ENCODE data around the gene MAST3. TPM values are rescaled to one million over a fixed set of nuclear protein-coding genes. Genes with fewer than 3 reads are reported as not detected.
"Not testable (repeated sequence)": the region's sequence is repeated elsewhere in the genome, so short reads cannot be mapped to it uniquely, and the experiment has no call there.

Gene MAST3
- polyA plus RNA-seq, 1 donor, result 6.3 TPM

DNA sequence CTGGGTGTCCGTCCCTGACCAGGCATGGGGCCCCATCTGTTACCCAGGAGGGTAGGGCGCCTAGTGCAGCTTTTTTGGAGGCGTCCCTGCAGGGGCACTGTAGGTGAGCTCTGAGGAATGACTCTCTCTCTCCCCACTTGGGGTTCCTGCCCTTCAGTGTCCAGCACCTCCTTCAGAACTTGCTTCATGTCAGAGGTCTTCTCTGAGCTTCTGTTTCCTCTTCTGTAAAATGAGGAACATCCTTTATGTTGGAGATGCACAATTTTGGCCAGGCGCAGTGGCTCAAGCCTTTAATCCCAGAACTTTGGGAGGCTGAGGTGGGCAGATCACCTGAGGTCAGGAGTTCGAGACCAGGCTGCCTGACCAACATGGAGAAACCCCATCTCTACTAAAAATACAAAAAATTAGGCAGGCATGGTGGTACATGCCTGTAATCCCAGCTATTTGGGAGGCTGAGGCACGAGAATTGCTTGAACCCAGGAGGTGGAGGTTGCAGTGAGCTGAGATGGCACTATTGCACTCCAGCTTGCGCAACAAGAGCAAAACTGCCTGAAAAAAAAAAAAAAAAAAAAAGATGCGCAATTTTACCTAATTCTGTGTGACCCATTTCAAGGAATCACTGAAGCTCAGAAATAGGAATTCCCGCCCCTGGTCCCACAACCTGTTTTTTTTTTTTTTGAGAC is 40.2 kb downstream of the MAST3 start:
- DNase-seq, result no peak

DNA sequence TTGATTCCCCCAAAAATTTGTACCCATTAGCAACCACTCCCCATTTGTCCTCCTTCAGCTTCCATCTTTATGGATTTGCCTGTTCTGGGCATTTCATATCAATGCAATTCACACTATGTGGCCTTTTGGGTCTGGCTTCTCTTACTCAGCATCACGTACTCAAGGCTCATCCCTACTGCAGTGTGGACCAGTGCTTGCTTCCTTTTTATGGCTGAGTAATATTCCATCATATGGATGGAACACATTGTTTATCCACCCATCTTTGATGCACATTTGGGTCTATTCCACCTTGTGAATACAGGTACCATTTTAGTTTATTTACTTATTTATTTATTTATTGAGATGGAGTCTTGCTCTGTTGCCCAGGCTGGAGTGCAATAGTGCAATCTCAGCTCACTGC is 42.9 kb downstream of the MAST3 start:
- DNase-seq, result no peak

DNA sequence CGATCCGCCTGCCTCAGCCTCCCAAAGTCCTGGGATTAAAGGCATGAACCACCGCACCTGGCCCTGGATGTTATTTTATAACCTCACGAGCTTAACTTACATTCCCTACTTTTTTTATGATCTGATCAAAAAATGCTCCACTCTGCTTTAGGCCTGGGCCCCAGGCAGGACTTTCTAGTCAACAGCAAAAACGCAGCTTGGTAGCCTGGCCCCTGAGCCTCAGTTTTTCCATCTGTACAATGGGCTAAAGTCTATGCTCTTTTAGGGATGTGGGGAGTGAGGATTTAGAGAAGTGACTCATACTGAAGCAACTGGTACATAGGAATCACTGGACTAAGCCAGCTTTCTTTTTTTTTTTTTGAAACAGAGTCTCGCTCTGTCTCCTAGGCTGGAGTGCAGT is 43.5 kb downstream of the MAST3 start:
- DNase-seq, result no peak

DNA sequence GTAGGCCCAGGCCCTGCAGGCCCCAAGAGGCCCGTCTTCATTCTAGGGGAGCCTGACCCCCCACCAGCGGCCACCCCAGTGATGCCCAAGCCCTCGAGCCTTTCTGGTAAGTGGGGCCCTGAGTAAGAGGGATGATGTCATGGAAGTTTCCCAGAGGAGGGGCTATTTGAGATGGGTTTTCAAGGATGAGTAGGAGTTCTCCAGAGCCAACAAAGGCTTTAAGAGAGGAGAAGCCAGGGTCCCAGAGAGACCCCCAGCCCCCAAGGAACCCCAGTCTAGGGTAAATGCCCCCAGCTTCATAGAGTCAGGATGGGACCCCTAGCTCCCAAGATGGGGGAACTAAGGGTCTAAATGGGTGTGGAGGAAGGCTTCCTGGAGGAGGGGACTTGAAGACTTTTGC is 46.3 kb downstream of the MAST3 start:
- no peak for DNase-seq

DNA sequence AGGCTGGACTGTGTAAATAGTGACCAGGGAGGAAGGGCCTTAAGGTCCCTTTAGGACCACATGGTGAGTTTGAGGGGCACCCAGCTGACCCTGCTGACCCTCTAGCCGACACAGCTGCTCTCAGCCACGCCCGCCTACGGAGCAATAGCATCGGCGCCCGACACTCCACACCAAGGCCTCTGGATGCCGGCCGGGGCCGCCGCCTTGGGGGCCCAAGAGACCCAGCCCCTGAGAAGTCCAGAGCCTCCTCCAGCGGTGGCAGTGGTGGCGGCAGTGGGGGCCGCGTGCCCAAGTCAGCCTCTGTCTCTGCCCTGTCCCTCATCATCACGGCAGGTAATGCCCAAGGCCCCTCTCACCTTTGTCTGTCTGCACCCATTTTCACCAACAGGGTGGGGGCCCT is 46.8 kb downstream of the MAST3 start:
- no peak for DNase-seq

DNA sequence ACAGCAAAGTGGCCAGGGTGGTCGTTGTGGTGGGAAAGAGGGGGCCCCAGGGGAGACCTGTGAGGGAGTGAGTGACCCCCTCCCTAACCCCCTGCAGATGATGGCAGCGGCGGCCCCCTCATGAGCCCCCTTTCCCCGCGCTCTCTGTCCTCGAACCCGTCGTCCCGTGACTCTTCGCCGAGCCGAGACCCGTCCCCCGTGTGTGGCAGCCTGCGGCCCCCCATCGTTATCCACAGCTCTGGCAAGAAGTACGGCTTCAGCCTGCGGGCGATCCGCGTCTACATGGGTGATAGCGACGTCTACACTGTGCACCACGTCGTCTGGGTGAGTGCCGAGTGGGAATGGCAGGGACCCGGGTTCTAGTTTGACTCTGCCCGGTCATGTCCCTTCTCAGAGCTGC is 47.3 kb downstream of the MAST3 start:
- DNase-seq, result no peak

DNA sequence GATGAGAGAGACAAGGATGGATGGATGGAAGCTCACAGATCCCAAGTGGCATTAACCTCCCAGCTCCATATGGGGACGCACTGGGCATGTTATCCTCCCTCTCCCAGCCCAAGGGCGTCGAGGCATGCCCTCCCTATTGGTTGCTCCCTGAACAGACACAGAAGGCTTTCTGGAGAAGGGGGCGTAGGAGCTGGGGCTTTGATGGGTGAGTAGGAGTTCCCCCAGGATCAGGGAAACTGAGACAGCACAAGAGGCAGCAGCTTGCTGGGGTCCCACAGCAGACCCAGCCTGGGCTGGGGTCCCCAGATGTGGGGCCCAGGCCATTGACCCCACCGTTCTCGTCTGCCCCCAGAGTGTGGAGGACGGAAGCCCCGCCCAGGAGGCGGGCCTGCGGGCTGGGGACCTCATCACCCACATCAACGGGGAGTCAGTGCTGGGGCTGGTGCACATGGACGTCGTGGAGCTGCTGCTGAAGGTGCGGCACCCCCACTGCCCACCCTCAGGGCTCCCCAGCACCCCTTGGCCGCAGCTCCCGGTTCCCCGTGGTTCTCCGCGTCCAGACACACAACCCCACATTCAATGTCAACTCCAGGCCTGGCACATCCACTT is 47.9 kb downstream of the MAST3 start:
- DNase-seq, result no peak

DNA sequence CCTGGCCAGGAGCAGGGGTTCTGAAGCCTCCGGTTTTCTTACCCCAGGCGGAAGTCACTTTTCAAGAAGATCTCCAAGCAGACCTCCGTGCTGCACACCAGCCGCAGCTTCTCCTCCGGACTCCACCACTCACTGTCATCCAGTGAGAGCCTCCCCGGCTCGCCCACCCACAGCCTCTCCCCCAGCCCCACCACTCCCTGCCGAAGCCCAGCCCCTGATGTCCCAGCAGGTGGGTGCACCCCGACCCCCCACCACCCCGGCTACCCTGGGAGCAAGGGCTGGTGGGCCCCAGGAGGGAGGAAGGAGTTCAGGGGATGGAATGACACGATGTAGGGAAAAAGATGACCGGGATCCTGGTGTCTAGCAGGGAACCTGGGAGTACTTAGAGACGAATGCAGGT is 49.8 kb downstream of the MAST3 start:
- DNase-seq, result no peak

DNA sequence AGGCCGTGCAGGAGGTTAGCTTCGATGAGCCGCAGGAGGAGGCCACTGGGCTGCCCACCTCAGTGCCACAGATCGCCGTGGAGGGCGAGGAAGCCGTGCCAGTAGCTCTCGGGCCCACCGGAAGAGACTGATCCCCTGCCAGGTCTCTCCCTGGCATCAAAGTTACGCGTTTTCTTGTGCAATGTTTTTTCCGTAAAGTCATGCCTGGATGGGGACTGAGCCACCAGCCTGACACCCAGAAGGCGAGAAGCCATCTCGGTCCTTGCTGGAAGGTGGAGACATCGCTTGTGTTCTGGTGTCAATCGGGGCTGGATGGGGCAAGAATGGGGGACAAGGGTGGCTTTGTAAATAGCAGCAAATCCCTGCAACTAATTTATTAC is 52.0 kb downstream of the MAST3 start:
- no peak for DNase-seq

DNA sequence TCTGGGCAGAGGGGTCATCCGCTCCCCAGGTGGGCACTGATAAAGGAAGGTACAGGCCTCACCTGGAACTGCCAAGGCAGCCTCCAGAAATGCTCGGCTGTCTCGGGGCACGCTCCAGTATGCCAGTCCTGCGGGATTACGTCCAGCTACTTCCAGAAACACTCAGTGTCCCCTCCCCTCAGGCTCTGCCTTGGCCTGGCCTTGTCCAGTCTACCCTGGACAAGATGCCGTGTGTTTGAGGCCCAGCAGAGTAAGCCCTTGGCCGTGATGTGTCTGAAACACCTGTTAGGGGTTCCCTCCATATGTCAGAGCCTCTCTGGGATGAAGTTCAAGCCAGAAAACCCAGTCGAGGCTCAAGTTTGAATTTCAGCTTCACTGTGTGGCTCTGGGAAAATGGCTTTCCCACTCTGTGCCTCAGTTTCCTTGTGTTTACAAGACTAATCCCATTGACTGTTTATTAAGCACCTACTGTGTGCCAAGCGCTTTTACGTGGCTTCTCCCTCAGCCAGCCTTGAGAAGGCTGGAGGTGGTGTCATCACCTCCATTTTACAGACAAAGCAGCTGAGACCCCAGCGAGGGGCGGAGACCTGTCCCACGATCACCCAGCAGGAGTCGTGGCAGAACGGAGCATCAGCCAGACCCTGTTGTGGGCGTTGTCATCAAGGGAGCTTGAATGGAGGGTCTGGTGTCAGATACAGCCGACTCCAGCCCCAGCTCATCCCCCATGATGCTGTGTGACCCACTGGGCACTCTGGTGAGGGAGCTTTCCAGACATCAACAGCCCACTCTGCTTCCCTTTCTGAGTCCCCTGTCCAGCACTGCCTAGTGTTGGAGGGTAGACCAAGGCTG is 53.4 kb downstream of the MAST3 start:
- no peak for DNase-seq

DNA sequence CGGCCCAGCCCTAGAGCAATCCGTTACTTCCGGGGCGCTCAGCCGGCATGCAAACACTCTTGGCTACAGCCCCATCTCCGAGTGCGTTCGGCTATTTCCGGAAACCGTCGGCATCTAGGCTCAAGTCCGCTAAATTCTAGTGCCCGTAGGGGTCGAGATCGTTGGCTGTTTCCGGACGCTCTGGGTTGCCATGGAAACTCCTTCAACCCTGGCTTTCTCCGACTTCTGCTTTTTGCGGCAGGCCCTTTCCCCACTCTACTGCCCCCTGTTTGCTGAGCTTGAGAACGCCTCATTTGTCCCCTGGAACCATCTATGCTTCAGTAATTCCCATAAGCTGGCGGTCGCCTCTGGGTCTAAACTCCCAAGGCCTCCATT is 54.9 kb downstream of the MAST3 start:
- peak; percentile 98 for DNase-seq

DNA sequence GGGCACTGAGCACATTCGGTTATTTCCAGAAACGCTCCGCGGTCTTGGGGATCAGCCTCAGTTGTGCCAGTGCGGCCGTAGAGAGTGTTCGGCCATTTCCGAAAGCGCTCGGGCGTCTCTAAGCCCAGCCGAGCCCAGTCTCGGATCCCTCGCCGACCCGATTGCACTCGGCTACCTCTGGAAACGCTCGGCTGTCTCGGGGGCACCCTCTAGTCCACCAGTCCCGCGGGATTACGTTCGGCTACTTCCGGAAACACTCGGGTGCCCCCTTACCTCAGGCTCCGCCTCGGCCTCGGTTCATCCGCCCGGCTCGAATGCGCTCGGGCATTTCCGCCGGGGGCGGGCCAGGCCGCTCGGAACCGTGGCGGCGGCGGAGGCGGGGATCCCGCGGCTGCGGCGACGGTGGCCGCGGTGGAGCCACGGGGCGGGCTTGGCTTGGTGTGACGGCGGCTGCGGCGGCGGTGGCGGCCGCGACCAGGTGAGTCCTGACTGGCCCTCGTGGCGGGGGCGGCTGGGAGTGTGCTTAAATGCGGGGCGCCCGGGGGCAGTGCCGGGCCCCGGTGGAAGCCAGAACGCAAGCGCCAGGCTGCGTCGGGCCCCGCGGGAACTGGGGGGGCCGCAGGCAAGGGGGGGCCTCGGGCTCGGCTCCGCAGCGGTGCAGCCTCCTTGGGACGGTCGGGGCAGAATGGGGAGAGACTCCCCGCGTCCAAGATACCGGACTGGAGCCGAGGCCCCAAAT is 55.4 kb downstream of the MAST3 start, which contains the start of gene PIK3R2:
TSS of gene PIK3R2 (plus strand) at position 347 of the 739 bp plus-strand sequence. CDS start 2,717 bp downstream, outside the sequence.
- peak; percentile 100 for DNase-seq

DNA sequence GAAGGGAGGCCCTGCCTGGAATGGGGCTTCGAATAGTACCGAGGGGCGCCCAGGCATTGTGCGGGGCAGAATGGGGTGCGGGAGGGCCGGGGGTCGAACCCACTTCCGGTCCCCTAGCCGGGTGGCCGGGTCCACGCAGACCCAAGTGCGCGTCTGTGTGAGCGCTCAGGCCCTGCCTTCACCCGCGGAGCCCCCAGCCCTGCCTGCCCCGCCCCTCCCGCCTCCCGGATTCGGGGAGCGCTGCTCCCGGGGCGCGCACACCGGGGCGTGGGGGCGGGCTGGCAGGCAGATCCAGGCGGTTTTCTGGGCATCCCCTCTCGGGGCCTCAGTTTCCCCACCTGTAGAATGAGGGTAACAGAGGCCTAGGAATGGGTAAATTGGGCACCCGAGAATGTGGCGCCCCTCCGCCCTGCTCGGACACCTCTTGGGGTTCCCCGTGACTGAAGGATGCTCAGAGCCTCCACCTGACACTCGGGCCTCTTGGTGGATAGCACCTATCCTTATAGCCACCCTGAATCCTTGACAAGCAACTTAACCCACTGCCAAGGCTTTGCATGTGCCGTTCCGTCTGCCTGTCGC is 56.1 kb downstream of the MAST3 start:
- DNase-seq, result no peak

DNA sequence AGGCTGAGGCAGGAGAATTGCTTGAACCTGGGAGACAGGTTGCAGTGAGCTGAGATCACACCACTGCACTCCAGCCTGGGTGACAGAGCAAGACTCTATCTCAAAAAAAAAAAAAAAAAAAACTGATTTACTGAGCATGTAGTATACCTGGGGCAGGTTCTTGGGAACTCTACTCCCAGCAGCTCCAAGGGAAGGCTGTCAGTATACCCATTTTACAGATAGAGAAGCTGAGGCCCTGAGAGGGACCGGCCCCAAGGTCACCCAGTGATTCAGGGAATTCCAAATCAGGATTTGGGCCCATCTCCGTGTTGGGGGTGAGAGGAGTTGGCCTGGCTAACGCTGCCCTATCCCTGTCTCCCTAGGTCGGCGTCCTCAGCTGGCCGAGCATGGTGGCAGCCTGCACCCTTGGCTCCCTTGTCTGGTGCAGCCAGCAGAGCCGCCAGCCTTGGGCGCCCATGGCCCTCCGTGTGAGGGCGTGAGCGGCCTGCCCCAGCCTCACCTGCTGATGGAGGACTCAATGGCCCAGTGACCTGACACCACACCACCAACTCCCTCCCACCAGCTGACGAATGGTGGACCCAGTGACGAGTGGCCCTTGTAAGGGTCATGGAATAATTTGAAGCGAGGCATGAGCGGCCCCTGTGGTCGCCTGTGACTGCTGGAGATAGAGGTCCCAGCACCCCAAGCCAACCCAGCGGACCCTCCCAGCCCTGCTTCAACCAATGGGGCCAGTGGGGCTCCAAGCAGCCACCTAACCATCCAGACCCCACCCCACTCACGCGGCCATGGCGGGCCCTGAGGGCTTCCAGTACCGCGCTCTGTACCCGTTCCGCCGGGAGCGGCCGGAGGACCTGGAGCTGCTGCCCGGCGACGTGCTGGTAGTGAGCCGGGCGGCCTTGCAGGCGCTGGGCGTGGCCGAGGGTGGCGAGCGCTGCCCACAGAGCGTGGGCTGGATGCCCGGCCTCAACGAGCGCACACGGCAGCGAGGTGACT is 57.8 kb downstream of the MAST3 start:
- DNase-seq, result no peak

DNA sequence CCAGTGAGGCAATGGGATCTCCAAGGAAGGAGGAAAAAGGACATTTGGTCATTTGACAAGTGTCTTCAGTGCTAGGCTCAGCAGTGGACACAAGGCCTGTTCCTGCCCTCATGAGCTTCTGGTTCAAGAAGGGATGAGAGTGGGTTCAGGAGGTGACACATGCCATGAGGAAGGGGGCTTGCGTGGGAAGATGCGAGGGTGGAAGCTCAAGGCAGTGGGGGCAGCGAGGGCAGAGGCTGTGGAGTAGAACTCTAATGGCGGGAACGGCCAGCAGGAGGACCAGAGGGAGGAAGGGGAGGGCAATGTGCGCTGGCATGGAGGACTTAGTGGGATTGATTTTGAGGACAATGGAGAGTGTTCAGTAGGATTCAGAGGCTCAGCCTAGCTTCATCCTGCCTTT is 58.7 kb downstream of the MAST3 start:
- DNase-seq, result no peak

DNA sequence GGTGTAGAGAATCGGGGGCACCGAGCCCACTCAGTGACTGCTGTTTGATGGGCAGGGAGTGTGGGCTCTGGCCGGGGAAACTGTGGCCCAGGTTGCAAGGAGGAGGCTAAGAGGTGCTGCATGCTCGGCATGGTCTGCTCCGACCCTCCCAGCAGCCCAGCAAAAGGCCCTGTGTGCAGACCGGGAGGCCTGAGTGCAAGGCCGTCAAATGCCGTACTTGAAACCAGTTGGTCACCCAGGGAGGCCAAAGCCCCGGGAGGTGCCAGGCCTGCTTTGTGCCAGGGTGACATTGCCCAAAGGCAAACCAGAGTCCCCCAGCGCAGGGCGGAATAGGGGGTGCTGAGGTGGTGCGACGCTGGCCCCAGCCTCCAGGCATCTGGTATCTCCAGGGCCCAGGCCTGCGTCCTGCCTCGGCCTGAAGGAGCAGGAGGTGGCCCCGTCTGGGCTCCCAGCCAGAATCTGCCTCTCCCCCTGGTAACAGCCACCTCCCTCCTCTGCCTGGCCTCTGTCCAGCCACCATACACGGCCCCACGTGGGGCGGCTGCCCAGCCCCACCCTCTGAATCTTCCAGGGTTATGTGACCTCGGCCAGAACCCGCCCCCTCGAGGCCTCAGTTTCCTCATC is 59.4 kb downstream of the MAST3 start:
- DNase-seq, result peak; percentile 68

DNA sequence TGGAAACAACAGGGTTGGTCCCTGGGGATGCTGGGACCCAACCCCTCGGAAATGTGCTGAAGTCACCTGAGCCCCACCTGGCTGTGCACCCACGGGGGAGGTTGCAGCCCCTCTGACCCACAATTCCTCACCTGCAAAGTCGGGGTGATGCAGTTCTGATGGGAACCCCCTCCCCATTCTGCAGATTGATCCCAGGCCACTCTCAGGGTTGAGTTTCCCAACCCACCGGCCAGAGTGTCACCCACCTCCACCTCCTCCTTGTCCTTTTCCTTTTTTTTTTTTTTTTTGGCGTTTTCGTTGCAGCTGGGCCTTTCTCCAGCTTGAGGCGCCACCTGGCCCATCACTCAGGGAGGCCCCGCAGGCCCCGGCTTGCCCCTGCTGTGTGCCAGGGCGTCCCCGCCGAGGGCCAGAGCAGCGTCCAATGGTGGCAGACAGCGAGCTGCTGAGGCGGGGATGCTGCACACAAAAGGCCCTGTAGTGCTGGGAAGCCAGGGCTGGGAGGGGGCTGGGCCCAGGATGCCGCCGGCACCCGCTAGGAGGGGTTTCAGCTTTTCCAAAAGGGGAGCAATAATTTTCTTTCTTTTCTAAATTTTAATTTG is 60.0 kb downstream of the MAST3 start:
- no peak for DNase-seq

DNA sequence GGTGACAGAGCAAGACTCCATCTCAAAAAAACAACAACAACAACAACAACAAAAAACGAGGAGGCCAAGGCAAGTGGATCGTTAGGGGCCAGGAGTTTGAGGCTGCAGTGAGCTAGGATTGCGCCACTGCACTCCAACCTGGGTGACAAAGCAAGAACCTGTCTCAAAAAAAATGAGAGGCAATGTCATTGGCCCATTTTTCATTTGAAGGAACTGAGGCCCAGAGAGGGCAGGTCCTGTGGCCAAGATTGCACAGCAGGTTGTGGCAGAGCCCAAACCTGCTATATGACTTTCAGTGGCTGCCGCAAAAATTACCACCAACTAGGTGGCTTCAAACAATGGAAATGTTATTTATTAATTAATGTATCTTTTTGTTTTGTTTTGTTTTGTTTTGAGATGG is 60.9 kb downstream of the MAST3 start:
- no peak for DNase-seq

DNA sequence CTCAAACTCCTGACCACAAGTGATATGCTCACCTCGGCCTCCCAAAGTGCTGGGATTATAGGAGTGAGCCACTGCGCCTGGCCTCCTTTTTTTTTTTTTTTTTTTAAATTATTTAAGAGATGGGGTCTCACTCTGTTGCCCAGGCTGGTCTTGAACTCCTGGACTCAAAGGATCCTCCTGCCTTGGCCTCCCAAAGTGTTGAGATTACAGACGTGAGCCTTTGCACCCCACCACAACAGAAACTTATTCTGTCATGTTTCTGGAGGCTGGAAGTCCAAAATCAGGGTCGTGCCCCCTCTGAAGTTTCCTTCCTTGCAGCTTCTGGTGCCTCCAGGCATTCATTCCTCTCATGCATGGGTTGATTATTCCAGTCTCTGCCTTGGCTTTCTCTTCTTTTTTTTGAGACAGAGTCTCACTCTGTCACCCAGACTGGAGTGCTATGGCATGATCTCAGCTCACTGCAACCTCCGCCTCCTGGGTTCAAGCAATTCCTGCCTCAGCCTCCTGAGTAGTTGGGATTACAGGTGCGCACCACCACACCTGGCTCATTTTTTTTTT is 61.6 kb downstream of the MAST3 start:
- DNase-seq, result not testable (repeated sequence)

DNA sequence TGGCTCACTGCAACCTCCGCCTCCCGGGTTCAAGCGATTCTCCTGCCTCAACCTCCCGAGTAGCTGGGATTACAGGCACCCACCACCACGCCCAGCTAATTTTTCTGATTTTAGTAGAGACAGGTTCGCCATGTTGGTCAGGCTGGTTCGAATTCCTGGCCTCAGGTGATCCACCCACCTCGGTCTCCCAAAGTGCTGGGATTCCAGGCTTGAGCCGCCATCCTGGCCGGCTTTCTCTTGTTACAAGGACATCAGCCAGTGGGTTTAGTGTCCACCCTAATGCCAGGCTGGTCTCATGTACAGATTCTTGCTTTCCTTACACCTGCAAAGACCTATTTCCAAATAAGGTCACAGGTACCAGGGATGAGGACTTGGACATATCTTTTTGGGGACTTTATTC is 62.2 kb downstream of the MAST3 start:
- no peak for DNase-seq
